ENCODE data around the gene AQP5. TPM values are rescaled to one million over a fixed set of nuclear protein-coding genes. Genes with fewer than 3 reads are reported as not detected.

AQP5 gene
- total and polyA plus RNA-seq, 11 donors, result 0.20 to 0.78 (median 0.51) TPM; not detected in 4

DNA sequence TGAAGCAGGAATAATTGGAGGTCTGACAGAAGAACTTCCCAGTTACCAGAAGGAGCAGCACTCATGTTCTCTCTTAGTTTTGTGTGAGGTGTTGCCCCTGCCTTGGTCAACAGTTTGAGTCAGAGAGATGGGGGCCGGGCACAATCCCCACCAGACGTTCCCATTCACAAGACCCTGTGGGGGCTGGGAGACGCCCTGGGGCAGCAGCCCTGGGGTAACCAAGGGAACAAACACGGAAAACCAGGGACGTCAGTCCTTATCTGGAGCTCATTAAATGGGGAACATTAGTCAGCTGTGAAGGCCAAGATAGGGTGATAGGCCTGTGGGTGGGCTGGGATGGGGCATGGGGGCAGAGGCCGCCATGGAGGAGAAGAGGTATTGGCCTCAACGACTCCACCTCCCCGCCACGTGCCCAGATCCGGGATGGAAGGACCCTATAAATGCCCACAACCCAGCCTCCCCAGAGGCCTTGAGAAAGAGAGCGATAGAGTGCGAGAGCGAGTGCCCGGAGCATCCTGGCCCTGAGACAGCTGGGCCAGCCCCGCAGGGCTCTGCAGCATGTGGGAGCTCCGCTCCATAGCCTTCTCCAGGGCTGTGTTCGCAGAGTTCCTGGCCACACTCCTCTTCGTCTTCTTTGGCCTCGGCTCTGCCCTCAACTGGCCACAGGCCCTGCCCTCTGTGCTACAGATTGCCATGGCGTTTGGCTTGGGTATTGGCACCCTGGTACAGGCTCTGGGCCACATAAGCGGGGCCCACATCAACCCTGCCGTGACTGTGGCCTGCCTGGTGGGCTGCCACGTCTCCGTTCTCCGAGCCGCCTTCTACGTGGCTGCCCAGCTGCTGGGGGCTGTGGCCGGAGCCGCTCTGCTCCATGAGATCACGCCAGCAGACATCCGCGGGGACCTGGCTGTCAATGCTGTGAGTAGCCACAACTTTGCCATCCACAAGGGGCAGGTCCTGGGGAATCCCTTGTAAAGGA lies 11.1 kb upstream of the AQP5 start, which contains the start of gene AQP2:
Gene AQP2, plus strand, starts transcription at position 465 of the 979 bp plus-strand sequence. Its CDS starts 94 bp downstream, at position 559.
- ATAC-seq, result no peak
- intact Hi-C loops (cut with DNase I), result loop anchor here in 2 of 10 donors (5.0 to 10.0 kb wide), 2 partner anchors 156 to 173 kb away; no protein-coding TSS in a partner anchor

DNA sequence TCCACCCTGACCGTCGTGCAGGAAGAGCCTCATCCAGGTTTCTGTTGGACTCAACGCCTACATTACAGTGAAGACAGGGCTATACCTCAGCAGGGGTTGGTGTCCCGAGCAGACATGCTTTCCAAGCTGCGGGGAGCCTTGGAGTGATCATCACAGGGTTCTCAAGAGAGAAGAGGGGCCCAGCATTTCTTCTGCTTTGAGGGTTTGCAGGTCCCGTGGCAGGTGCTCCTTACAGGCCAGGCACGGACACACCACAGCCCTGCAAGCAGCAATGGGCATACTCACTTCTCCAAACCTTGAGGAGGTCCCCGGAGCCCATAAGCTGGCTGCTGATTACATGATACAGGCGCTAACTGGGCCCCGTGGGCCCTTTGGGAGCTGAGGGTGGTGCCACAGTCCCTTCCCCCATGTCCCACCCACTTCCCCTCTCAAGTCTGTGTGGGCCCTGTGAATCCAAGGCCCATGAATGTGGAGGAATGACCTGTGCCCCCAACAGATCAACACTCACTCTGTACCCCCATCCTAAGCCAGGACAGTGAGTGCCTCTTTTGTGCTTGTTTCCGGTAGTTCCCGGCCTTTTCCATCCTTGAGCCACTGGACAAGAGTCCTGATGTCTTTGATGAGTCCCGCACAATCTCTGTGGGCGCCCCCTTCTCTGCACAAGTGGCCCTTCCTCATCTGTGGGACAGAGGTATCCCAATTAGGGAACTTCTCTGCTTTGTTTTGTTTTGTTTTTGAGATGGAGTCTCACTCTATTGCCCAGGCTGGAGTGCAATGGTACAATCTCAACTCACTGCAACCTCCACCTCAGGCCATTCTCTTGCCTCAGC lies 10.0 kb upstream of the AQP5 start:
- no peak for ATAC-seq
- Histone ChIP-seq H3K36me3 (no peaks in the 10 kb centered on the region), H3K4me3 (no peak overlapping the region), H3K4me1 (peaks cover 0 to 26% (median 0%) of the 10 kb centered on the region in 12 donors), H3K27me3 (peaks cover 0 to 39% (median 10%) of the 10 kb centered on the region in 9 donors), H3K27ac (no peak overlapping the region), H3K9me3 (no peaks in the 10 kb centered on the region)
- TF ChIP-seq POLR2A (IDR thresholded peaks at IDR 0.05), result no peak
- TF ChIP-seq, protein P1, sequence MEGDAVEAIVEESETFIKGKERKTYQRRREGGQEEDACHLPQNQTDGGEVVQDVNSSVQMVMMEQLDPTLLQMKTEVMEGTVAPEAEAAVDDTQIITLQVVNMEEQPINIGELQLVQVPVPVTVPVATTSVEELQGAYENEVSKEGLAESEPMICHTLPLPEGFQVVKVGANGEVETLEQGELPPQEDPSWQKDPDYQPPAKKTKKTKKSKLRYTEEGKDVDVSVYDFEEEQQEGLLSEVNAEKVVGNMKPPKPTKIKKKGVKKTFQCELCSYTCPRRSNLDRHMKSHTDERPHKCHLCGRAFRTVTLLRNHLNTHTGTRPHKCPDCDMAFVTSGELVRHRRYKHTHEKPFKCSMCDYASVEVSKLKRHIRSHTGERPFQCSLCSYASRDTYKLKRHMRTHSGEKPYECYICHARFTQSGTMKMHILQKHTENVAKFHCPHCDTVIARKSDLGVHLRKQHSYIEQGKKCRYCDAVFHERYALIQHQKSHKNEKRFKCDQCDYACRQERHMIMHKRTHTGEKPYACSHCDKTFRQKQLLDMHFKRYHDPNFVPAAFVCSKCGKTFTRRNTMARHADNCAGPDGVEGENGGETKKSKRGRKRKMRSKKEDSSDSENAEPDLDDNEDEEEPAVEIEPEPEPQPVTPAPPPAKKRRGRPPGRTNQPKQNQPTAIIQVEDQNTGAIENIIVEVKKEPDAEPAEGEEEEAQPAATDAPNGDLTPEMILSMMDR (IDR thresholded peaks at IDR 0.05), result no peak
- WGBS, 4 donors, result 77 to 87% (median 83%) methylated on average over 11 to 14 of the region's 14 CpGs
- DNase-seq, result no peak
- intact Hi-C loops (cut with DNase I), result loop anchor here in 2 of 10 donors (5.0 to 10.0 kb wide), 2 partner anchors 157 to 174 kb away; no protein-coding TSS in a partner anchor

More for the DNA sequence above, 11.1 kb upstream of the AQP5 start, which contains the start of gene AQP2:
- Histone ChIP-seq H3K36me3 (no peaks in the 10 kb centered on the region), H3K4me3 (no peak within 1 kb of the TSS), H3K27ac (no peak within 1 kb of the TSS), H3K27me3 (peaks cover 0 to 28% (median 9%) of the 10 kb centered on the region in 9 donors), H3K9me3 (no peaks in the 10 kb centered on the region), H3K4me1 (peaks cover 0 to 21% (median 2%) of the 10 kb centered on the region in 12 donors)
- DNase-seq, result no peak
- TF ChIP-seq, protein P1 (IDR thresholded peaks at IDR 0.05), result no peak
- TF ChIP-seq POLR2A (IDR thresholded peaks at IDR 0.05), result no peak
- WGBS, 4 donors, result 89 to 92% (median 90%) methylated on average over 27 to 32 of the region's 32 CpGs

DNA sequence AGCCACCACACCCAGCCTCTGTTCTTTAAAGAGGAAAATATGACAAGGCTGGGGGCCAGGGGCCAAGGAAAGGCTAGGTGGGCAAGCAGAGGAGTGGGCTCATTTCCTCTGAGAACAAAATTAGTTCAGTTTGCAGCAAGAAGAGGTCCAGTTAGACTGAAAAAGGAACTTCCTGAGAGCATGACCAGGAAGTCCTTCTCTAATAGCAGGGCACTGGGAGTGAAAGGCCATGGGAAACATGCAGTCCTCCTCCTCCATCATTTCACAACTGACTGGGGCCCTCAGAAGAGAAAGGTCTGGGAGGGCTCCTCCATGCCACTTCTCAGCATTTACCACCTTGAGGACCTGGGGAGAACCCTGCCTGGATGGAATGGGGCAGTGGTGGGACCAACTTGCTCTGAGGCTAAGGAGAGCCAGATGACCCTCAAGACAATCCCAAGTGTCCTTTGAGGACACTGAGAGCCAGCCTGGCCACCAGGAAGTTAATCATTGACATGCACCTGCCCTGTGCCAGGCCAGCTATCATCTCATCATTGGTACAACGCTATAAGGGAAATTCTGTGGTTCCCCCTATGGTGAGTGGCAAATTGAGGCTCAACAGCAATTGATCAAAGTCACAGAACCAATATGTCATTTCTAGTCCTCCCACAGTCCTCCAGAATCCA lies 9.1 kb upstream of the AQP5 start:
- TF ChIP-seq, protein P1 (IDR thresholded peaks at IDR 0.05), result no peak
- no peak for TF ChIP-seq POLR2A (IDR thresholded peaks at IDR 0.05)
- ATAC-seq, result no peak
- no peak for DNase-seq
- Histone ChIP-seq H3K27ac (no peak overlapping the region), H3K9me3 (no peaks in the 10 kb centered on the region), H3K36me3 (no peaks in the 10 kb centered on the region), H3K27me3 (peaks cover 0 to 45% (median 10%) of the 10 kb centered on the region in 9 donors), H3K4me3 (no peak overlapping the region), H3K4me1 (peaks cover 0 to 26% (median 0%) of the 10 kb centered on the region in 12 donors)
- intact Hi-C loops (cut with DNase I), result loop anchor here in 2 of 10 donors (5.0 to 10.0 kb wide), 2 partner anchors 158 to 175 kb away; no protein-coding TSS in a partner anchor
- 75 to 100% (median 93%) methylated on average over 1 of the region's 1 CpG for WGBS, 4 donors
